Fibroblast of villous mesenchyme (primary cell): ENCODE results near the gene CUBN. TPM values are rescaled to one million over a fixed set of nuclear protein-coding genes. Genes with fewer than 3 reads are reported as not detected.

Source experiments
- DNase-seq: peaks from one replicate; pipeline ENCODE4 v3.0.0-alpha.2; 2010; ENCODE audit warnings: low read depth
- H3K4me3 ChIP-seq: 2 replicates; pipeline ENCODE4 v1.5.1; 2011; ENCODE audit warnings: low read depth, mild to moderate bottlenecking, low read length
- CTCF ChIP-seq: IDR thresholded peaks from 2 replicates; pipeline ENCODE4 v1.5.1; 2012; ENCODE audit warnings: low read depth, mild to moderate bottlenecking, low read length; ENCODE audit not compliant: insufficient read depth
- total RNA-seq: library from RNA; depleted of rRNA; stranded (reverse); fragments of >200 nt; gene quantifications from 2 replicates; pipeline ENCODE4 v1.2.3, GENCODE V29; 2012

CUBN gene
- total RNA-seq, 1 donor, result 0.86 TPM

GRCh38 chr10:17003651-17004286 is 125.8 kb downstream of the CUBN start:
- TF ChIP-seq CTCF, result no peak
- DNase-seq, result no peak
- H3K4me3 ChIP-seq, result no peak overlapping the region

GRCh38 chr10:17003151-17003550 is 126.5 kb downstream of the CUBN start:
- no peak for TF ChIP-seq CTCF
- peak; percentile 96 for DNase-seq
- no peak overlapping the region for H3K4me3 ChIP-seq

GRCh38 chr10:17001961-17002749 is 127.5 kb downstream of the CUBN start:
- peak; percentile 98 for DNase-seq
- no peak overlapping the region for H3K4me3 ChIP-seq
- no peak for TF ChIP-seq CTCF

- no peak for TF ChIP-seq CTCF
- no peak overlapping the region for H3K4me3 ChIP-seq
- DNase-seq, result peak; percentile 56
Observed at GRCh38 chr10:17001297-17001744, 128.3 kb downstream of the CUBN start.

- peak; percentile 59 for DNase-seq
- no peak overlapping the region for H3K4me3 ChIP-seq
- no peak for TF ChIP-seq CTCF
Observed at GRCh38 chr10:16999665-17000451, 129.8 kb downstream of the CUBN start.

- peak; percentile 63 for DNase-seq
- no peak for TF ChIP-seq CTCF
- H3K4me3 ChIP-seq, result peak overlapping the region; percentile 5
Observed at GRCh38 chr10:16996530-16996964, 133.1 kb downstream of the CUBN start.
